Measurements from ENCODE around the gene GSTT2B. TPM values are rescaled to one million over a fixed set of nuclear protein-coding genes. Genes with fewer than 3 reads are reported as not detected.

GSTT2B gene
- total RNA-seq, 1 donor from 2014 or later: 4.9 TPM

- intact Hi-C loops (cut with micrococcal nuclease): no loop called here
- no peak for TF ChIP-seq CTCF (IDR thresholded peaks at IDR 0.05; ENCODE audit: borderline replicate concordance)
- H3K36me3 ChIP-seq: no peaks in the 10 kb centered on the region
- peaks cover 34% of the 10 kb centered on the region for H3K4me1 ChIP-seq
- H3K4me3 ChIP-seq: no peak overlapping the region
- H3K9me3 ChIP-seq (replicated peaks): no peaks in the 10 kb centered on the region
- no peak for DNase-seq
- H3K27me3 ChIP-seq (ENCODE audit: low read depth): no peaks in the 10 kb centered on the region
- no peak overlapping the region for H3K27ac ChIP-seq (replicated peaks)
These were observed 46.4 kb upstream of the GSTT2B start for GRCh38 chr22:24007253-24008021.

DNA sequence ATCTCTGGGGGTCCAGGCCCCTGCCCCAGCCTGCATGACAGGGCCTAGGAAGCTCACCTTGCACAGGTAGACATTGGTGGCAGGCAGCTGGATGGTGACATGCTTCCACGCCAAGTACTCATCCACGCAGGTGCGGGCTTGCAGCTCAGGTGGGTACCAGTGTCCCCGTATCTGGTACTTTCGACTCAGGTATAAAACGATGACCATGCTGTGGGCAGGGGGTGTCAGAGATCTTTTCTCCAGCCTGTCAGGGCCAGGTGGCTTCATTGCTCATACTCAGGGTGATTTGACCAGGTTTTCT, 45.9 kb upstream of the GSTT2B start:
- no peaks in the 10 kb centered on the region for H3K36me3 ChIP-seq
- no peak for TF ChIP-seq CTCF (IDR thresholded peaks at IDR 0.05; ENCODE audit: borderline replicate concordance)
- H3K27me3 ChIP-seq (ENCODE audit: low read depth): no peaks in the 10 kb centered on the region
- no peak overlapping the region for H3K27ac ChIP-seq (replicated peaks)
- intact Hi-C loops (cut with micrococcal nuclease): no loop called here
- DNase-seq: no peak
- H3K4me1 ChIP-seq: peaks cover 33% of the 10 kb centered on the region
- no peak overlapping the region for H3K4me3 ChIP-seq
- no peaks in the 10 kb centered on the region for H3K9me3 ChIP-seq (replicated peaks)

GRCh38 chr22:24006207-24006913, 45.4 kb upstream of the GSTT2B start:
- Histone ChIP-seq H3K4me1 (peaks cover 29% of the 10 kb centered on the region), H3K4me3 (no peak overlapping the region), H3K27me3 (ENCODE audit: low read depth) (no peaks in the 10 kb centered on the region), H3K27ac (replicated peaks) (peak overlapping the region; percentile 82), H3K36me3 (no peaks in the 10 kb centered on the region), H3K9me3 (replicated peaks) (no peaks in the 10 kb centered on the region)
- intact Hi-C loops (cut with micrococcal nuclease): no loop called here
- TF ChIP-seq CTCF (IDR thresholded peaks at IDR 0.05; ENCODE audit: borderline replicate concordance): no peak
- no peak for DNase-seq

DNA sequence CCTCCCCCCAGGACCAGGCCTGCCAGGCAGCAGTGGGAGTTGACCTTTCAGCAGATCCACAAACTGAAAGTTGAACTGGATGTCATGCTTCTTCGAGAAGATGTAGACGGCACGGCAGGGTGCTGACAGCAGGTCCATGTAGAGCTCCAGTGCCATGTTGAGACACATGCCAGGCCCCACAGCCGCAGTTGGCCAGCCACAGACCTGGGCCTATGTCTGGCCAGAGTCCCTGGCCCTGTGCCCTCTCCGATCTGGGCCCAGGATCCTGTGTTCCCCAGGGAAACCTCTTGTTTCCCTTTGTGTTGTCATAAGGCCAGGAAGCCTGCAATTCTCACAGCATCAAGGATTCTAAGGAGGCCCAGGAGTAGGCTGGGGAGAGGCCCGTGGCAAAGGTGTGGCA, 44.2 kb upstream of the GSTT2B start, which contains the start of gene GSTT4:
Gene GSTT4 (minus strand): TSS at position 253 of the 400 bp plus-strand sequence. CDS start 97 bp downstream, at position 156.
- Histone ChIP-seq H3K9me3 (replicated peaks) (no peaks in the 10 kb centered on the region), H3K4me1 (peaks cover 27% of the 10 kb centered on the region), H3K36me3 (no peaks in the 10 kb centered on the region), H3K4me3 (no peak within 1 kb of the TSS), H3K27me3 (ENCODE audit: low read depth) (no peaks in the 10 kb centered on the region), H3K27ac (replicated peaks) (peak within 1 kb of the TSS; percentile 82)
- peak; percentile 88 for DNase-seq
- intact Hi-C loops (cut with micrococcal nuclease): no loop called here
- no peak for TF ChIP-seq CTCF (IDR thresholded peaks at IDR 0.05; ENCODE audit: borderline replicate concordance)

GRCh38 chr22:24003887-24004286, 42.9 kb upstream of the GSTT2B start:
- intact Hi-C loops (cut with micrococcal nuclease): no loop called here
- no peaks in the 10 kb centered on the region for H3K9me3 ChIP-seq (replicated peaks)
- no peak for DNase-seq
- H3K4me1 ChIP-seq: peaks cover 27% of the 10 kb centered on the region
- no peak for TF ChIP-seq CTCF (IDR thresholded peaks at IDR 0.05; ENCODE audit: borderline replicate concordance)
- H3K27me3 ChIP-seq (ENCODE audit: low read depth): no peaks in the 10 kb centered on the region
- H3K27ac ChIP-seq (replicated peaks): no peak overlapping the region
- H3K36me3 ChIP-seq: no peaks in the 10 kb centered on the region
- H3K4me3 ChIP-seq: no peak overlapping the region

Measured in left ventricle myocardium inferior (tissue), 1 donor.